Panc1 (cell line): Measurements from ENCODE around the gene MPP7. TPM values are rescaled to one million over a fixed set of nuclear protein-coding genes. Genes with fewer than 3 reads are reported as not detected.

Experiments
- ATAC-seq: fragments of 200-7000 bp; cut with Tn5 transposase; 2 replicates; pipeline ENCODE4 v1.9.1; 2020; ENCODE audit warnings: mild to moderate bottlenecking, moderate library complexity
- BruUV-seq: library from RNA; stranded (reverse); fragments of 400-500 nt; replicated peaks from 2 replicates; lab custom pipeline; 2021; lab: Mats Ljungman, UMichigan
- CTCF ChIA-PET: fragments of 300-600 bp; sonication (Branson Sonifier 250); formaldehyde crosslinking; loops from one replicate; lab custom pipeline; 2022; ENCODE audit warnings: antibody characterized with exemption; lab: Charles Lee
- POLR2A ChIA-PET: fragments of 300-600 bp; sonication (Branson Sonifier 250); formaldehyde crosslinking; loops from one replicate; lab custom pipeline; 2022; ENCODE audit warnings: antibody characterized with exemption; lab: Charles Lee
- DNase-seq: peaks from one replicate; pipeline ENCODE4 v3.0.0-alpha.2; 2010; ENCODE audit warnings: low read depth, low spot score
- H3K27ac ChIP-seq: 2 replicates; pipeline ENCODE4 v1.5.1; 2011; ENCODE audit warnings: mild to moderate bottlenecking, low read length, inconsistent platforms
- H3K27me3 ChIP-seq: fragments of 200-500 bp; sonication (Bioruptor generic); 2 replicates; pipeline ENCODE4 v1.6.0; 2014; ENCODE audit warnings: low read length, inconsistent platforms; ENCODE audit not compliant: control insufficient read depth, insufficient read depth
- H3K36me3 ChIP-seq: fragments of 200-500 bp; sonication (Bioruptor generic); 2 replicates; pipeline ENCODE4 v1.5.1; 2014; ENCODE audit warnings: inconsistent platforms, mild to moderate bottlenecking, low read length, moderate library complexity; ENCODE audit not compliant: control insufficient read depth, insufficient read depth
- H3K4me1 ChIP-seq: 2 replicates; pipeline ENCODE4 v1.5.1; 2011; ENCODE audit warnings: inconsistent platforms, mild to moderate bottlenecking, low read length, moderate library complexity; ENCODE audit not compliant: control insufficient read depth, insufficient read depth
- H3K4me3 ChIP-seq, 2 experiments: 2 replicates each; pipeline ENCODE4 v1.5.1; 2011 to 2012; ENCODE audit warnings: low read depth in 2 of 2, low read length in 2 of 2, mild to moderate bottlenecking in 2 of 2, inconsistent platforms in 1 of 2, moderate library complexity in 1 of 2
- H3K9me3 ChIP-seq: fragments of 200-500 bp; sonication (Bioruptor generic); 2 replicates; pipeline ENCODE4 v1.5.1; 2014; ENCODE audit warnings: low read depth, mild to moderate bottlenecking, inconsistent platforms, low read length, moderate library complexity; ENCODE audit not compliant: control insufficient read depth, insufficient read depth
- POLR2AphosphoS5 ChIP-seq: IDR thresholded peaks from 2 replicates; pipeline ENCODE4 v1.6.1; 2012; ENCODE audit warnings: mild to moderate bottlenecking, low read depth, low read length, moderate library complexity
- REST ChIP-seq, 2 experiments: IDR thresholded peaks; 2 replicates each; pipeline ENCODE4 v1.6.1; 2011 to 2012; ENCODE audit warnings: low read depth in 2 of 2, control low read depth in 1 of 2, low read length in 1 of 2, mild to moderate bottlenecking in 1 of 2, moderate library complexity in 1 of 2; ENCODE audit not compliant: insufficient read depth in 1 of 2
- SIN3A ChIP-seq: IDR thresholded peaks from 2 replicates; pipeline ENCODE4 v1.6.1; 2012; ENCODE audit warnings: low read depth, mild to moderate bottlenecking, low read length, moderate library complexity, borderline replicate concordance; ENCODE audit not compliant: insufficient read depth
- TCF7L2 ChIP-seq: IDR thresholded peaks from 2 replicates; pipeline ENCODE4 v1.6.1; 2011; ENCODE audit warnings: mild to moderate bottlenecking, low read depth, low read length, inconsistent platforms
- in situ Hi-C: cut with HindIII; loops from 2 replicates; pipeline ENCODE4 v1.10.0; 2016; ENCODE audit warnings: low sequenced_read_pairs, low pct_unique_long_range_greater_than_20kb
- intact Hi-C: fragments of 100-400 bp; cut with micrococcal nuclease; formaldehyde crosslinking; loops from one replicate; pipeline ENCODE4 v1.10.0; 2022; ENCODE audit not compliant: unreplicated experiment
- total RNA-seq: library from RNA; stranded (reverse); gene quantifications from one replicate; pipeline ENCODE4 v1.2.1, GENCODE V29; 2021; ENCODE audit not compliant: unreplicated experiment
- TF ChIP-seq, protein P1 (sequence below): fragments of 450-650 bp; IDR thresholded peaks from 2 replicates; pipeline ENCODE4 v1.5.1; 2017; ENCODE audit warnings: mild to moderate bottlenecking

Gene MPP7
- total RNA-seq, 1 experiment from 2014 or later, result 0.49 TPM

DNA sequence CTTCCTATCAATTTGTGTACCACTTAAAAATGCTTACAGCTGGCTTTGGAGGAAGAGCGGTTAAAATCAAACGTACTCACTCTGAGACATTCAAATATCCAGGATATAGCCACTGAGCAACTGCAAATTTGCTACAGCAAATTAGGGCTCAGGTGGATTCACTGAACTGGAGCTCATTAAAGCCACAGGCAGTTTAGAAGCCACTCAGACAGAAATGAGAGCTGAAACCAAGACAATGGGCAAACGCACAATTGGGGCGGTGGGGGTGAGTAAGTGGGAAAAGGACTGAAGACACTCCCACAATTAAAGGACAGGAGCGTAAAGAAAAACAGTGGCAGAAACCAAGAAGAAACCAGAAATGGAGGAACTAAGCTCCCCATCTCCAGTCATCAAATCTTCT, 20.5 kb downstream of the MPP7 start:
- Histone ChIP-seq H3K9me3 (no peaks in the 10 kb centered on the region), H3K27me3 (no peaks in the 10 kb centered on the region), H3K27ac (no peak overlapping the region), H3K4me3 (no peak overlapping the region), H3K36me3 (no peaks in the 10 kb centered on the region), H3K4me1 (no peaks in the 10 kb centered on the region)
- in situ Hi-C loops (no loop called here), intact Hi-C loops (no loop called here)
- DNase-seq (no peak), ATAC-seq (no peak)
- CTCF ChIA-PET, result no interaction called here
- POLR2A ChIA-PET, result no interaction called here
- no TSS peak for BruUV-seq
- TF ChIP-seq SIN3A, result no peak
- TF ChIP-seq, protein P1, sequence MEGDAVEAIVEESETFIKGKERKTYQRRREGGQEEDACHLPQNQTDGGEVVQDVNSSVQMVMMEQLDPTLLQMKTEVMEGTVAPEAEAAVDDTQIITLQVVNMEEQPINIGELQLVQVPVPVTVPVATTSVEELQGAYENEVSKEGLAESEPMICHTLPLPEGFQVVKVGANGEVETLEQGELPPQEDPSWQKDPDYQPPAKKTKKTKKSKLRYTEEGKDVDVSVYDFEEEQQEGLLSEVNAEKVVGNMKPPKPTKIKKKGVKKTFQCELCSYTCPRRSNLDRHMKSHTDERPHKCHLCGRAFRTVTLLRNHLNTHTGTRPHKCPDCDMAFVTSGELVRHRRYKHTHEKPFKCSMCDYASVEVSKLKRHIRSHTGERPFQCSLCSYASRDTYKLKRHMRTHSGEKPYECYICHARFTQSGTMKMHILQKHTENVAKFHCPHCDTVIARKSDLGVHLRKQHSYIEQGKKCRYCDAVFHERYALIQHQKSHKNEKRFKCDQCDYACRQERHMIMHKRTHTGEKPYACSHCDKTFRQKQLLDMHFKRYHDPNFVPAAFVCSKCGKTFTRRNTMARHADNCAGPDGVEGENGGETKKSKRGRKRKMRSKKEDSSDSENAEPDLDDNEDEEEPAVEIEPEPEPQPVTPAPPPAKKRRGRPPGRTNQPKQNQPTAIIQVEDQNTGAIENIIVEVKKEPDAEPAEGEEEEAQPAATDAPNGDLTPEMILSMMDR, result no peak
- no peak for TF ChIP-seq POLR2AphosphoS5
- no peak for TF ChIP-seq REST (IDR thresholded peaks at IDR 0.05; ENCODE audit: insufficient read depth in 1 of 2, low read depth in 2 of 2, low read length in 1 of 2)
- TF ChIP-seq TCF7L2, result no peak

DNA sequence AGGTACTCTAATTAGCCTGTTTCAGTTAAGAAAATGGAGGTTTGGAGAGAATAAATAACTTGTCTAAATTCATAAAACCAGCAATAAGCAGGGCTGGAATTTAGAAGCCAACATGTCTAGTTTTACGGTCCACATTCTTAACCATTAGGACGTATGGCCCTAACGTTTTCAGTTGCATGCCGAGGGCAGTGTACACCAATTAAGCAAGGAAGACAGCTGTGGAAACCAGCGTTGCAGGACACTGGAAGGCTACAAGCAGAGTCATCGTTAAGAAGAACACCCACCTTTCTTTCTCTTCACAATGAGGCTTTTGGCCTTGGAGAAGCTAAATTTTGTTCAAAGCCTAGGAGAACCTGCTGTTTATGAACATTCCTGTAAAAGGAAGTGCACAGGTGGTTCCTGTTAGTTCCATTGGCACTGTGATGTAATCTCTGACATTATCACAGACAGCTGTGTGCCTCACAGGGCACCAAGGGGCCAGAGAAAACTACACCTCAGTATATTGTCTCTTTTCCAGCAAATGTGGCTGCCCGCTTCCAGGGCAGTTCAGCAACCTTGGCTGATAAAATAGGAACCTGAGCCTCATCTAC, 21.0 kb downstream of the MPP7 start:
- BruUV-seq, result no TSS peak
- Histone ChIP-seq H3K27me3 (no peaks in the 10 kb centered on the region), H3K36me3 (no peaks in the 10 kb centered on the region), H3K4me3 (no peak overlapping the region), H3K27ac (no peak overlapping the region), H3K9me3 (no peaks in the 10 kb centered on the region), H3K4me1 (no peaks in the 10 kb centered on the region)
- no peak for TF ChIP-seq SIN3A
- TF ChIP-seq, protein P1, result no peak
- no peak for TF ChIP-seq POLR2AphosphoS5
- no peak for TF ChIP-seq TCF7L2
- no peak for TF ChIP-seq REST (IDR thresholded peaks at IDR 0.05; ENCODE audit: insufficient read depth in 1 of 2, low read depth in 2 of 2, low read length in 1 of 2)
- in situ Hi-C loops (no loop called here), intact Hi-C loops (no loop called here)
- POLR2A ChIA-PET, result no interaction called here
- ATAC-seq, result no peak
- DNase-seq, result no peak
- CTCF ChIA-PET, result no interaction called here
